Measurements from ENCODE around the gene MSRB1.

- TF ChIP-seq PHF8 (CRISPR knock-in tag; IDR thresholded peaks at IDR 0.05) (no peak), FOXC1 (CRISPR knock-in tag; IDR thresholded peaks at IDR 0.05; ENCODE audit: borderline replicate concordance) (no peak), U2AF2 (IDR thresholded peaks at IDR 0.05; ENCODE audit: low read depth, low read length) (no peak)
Observed at GRCh38 chr16:1914988-1915387, 28.0 kb downstream of the MSRB1 start.

Data from HepG2 (cell line).